Hematopoietic multipotent progenitor cell treated with erythropoietin and hydrocortisone succinate and interleukin-3 and kit ligand, for 8 days (in vitro differentiated cells): ENCODE measurements around the gene WIPI1.
"Not testable (repeated sequence)": the region's sequence is repeated elsewhere in the genome, so short reads cannot be mapped to it uniquely, and the experiment has no call there.

Experiments
- DNase-seq: peaks from one replicate; pipeline ENCODE4 v3.0.0-alpha.2; 2015

Gene WIPI1

DNA sequence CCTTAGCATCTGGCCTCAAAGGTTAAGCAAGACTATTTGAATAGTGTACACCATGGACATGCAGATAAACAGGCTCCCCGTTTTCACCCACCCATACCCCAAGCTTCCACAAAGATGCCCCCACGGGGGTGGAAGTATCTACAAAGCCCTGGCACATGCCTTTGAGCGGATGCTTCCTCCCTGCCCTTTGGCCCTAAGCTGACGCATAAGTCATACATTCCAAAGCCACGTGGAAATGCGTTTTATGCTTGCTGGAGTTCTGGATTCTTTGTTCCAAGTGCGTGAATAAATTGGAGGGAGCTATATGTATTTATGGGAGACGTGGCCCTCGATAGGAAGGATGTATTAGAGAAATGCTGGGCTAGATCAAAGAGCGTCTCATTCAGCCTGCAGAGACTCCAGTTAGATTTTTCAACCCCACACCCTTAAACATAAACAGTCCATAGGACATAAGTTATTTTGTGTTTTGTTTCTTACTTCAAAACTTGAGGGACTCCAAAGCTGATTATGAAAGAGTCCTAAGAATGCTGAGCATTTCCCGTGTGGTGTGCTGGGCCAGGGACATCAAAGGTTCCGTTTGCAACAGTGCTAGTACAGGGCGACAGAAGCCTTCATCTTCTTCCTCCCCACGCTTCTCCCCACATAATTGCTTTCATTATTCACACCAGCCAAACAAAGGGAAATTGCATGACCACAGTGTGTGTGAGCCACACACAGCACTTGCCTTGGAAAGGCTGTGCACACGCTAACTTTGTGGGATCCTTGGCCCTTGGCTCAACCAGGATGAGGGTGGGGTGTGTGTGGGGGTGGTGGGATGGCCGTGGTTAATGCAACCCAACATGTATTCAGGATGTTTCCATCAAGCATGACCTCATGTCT lies 73.6 kb downstream of the WIPI1 start:
- no peak for DNase-seq

DNA sequence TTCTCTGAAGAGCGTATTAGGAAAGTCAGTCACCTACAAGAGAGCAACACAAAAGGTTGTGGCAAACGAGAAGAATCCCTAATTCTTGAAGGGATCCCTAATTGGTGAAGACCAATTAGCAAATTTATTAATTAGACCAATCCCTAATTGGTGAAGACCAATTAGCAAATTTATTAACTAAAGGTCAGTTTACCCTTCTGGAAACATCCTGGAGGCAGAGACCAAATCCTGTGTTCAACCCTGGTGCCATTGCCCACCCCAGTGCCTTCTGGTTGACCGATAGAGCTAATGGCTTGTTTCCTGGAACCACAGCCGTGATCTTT lies 74.2 kb downstream of the WIPI1 start:
- DNase-seq, result no peak

DNA sequence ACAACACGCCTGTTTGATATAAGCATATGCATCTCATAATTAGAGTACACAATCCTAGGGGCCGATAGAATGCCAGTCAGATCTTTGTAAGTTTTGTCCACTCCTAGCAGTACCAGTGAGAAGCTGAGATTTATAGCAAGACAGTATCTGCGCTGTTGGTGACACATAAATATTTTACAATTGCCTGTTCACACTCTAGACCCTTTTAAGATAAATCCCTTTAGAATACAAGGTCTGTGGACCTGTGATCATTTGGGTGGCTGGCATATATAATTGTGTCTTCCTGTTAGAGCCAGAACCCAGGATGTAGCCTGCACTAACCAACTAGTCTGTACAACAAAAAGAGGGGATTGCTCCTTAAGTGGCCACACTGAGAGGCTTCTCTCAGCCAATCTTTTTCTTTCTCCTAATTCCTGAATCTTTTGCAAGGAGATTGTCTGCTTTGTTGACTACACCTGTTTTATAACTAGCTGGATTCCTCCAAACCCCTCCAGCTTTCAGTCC lies 74.7 kb downstream of the WIPI1 start:
- no peak for DNase-seq

DNA sequence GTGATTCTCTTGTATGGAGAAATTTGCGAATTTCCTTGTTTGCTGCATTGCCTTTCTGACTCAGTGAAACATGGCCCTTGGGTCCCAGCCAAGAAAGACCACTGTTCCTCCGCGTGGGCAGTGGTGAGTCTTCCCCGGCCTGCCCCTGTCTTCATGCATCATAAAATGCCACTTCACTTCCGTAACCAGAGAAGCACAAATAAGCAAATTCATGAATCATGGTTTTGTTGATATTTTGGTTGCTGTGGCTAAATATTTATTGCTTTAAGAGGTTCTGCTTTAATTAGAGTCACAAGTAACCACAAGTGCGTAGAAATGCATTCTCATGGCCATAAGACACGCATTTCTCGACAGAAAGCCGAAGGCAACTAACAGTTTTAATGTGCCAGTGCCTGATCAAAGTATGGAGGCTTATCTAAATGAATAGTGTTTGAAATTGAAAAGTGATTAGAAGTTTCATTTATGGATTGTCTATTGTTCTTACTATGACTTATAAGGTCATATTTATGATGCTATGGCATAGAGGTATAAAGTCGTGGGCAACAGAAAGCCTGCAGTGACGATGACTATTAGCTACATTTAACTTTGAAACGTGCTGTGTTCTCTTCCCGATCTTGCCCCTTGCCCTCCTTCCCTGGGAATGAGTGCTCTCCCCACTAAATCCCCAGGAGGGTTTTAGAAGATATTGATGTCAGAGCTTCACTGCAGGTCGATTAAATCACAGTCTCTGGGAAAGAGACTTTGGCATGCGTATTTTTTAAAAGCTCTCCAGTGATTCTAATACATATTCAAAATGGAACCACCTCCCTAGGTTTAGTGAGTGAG lies 76.0 kb downstream of the WIPI1 start:
- DNase-seq, result no peak

DNA sequence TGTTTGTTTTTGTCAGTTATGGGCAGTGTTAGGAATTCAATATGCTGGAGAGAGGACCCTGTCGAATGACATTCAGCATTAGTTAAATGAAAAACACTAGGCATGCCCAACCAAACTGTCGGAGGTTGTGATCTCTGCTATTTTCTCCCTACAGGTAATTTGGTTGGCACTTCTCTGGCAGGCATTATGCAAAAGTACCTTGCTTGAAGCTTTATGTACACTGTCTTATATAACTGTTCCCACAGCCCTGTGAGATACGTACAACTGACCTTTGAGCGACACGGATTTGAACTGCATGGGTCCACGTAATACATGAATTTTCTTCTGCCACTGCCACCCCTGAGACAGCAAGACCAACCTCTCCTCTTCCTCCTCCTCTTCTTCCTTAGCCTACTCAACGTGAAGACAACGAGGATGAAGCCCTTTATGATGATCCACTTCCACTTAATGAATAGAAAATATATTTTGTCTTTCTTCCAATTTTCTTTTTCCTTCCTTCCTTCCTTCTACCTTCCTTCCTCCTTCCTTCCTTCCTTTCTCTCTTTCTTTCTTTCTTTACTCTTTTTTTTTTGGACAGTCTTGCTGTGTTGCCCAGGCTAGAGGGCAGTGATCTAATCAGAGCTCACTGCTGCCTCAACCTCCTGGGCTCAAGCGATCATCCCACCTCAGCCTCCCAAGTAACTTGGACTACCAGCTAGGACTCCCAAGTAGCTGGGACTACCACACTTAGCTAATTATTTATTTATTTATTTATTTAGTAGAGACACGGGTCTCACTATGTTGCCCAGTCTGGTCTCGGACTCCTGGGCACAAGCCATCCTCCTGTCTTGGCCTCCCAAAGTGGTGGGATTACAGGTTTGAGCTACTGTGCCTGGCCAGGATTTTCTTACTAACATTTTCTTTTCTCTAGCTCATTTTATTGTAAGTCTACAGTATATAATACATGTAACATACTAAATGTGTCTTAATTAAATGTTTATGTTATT lies 77.3 kb downstream of the WIPI1 start:
- no peak for DNase-seq

DNA sequence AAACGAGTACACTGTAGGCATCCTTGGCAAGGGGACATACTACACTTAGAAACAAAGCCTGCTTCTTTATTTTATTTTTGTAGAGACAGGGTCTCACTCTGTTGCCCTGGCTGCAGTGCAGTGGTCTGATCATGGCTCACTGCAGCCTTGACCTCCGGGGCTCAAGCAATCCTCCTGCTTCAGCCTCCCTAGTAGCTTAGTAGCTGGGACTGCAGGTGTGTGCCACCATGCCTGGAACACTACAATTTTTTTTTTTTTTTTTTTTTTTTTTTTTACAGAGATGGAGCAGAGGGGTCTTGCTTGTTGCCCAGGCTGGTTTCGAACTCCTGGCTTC lies 78.2 kb downstream of the WIPI1 start:
- no peak for DNase-seq

DNA sequence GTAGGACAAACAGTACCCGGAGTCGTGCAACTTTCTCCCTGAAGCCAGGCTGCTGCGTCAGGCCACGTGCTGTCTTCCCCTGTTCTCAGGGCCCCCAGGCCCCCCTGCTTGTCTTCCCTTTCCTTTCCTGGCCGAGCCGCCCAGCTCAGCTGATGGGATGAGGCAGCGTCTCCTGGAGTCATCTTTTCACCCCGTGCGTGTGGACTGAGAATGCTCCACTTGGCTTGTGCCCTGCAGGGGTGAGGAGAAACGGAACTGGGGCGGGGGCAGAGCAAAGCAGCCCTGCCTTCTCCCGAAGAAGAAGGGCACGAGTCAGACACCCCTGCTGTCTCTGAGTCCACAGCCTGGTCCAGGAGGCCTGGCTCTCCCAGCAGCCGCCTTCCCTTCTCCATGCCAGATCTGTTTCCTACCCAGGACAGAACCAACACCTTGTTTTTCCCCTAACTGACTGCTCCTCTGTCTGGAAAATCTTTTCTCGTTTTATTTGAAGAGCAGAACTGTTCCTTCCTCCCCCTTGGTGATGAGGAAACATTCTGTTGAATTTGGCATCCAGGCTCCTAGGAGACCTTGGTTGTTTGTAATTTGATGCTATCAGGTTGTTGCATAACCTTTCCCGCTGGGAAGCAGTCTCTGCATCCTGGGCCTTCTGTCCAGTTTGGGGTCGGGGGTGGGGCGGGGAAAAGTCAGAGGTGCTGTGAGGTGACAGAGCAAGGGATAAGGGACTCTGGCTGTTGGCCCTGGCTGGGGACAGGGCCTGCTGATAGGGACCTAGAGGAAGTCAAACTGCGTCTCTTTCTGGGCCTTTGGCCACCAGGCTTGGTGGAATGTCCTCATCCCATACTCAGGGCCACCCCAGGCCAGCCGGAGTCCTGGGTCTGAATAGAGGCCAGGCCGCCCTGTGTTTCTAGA lies 78.8 kb downstream of the WIPI1 start:
- DNase-seq, result no peak

DNA sequence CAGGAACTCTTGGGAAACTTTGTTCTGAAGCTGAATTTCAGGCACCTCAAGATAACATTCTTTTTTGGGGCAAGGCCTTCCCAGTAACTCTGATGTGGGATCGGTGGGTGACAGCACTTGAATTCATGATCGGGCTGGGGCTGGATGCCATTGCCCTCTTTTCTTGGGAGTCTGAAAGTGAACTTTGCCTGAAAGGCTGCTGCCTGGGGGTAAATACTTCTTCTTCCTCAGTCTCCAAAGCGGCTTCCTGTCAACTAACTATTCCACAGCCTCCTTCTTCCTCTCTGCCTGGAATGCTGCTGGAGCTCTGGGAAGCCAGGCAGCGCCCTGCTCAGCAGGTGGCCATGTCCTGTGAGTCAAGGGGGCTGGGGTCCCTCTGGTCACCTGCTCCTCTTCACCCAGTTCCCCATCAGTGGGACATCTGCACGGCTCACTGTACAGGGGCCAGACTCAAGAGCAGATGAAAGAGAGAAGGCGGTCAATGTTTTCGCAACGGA lies 79.5 kb downstream of the WIPI1 start:
- DNase-seq, result no peak

DNA sequence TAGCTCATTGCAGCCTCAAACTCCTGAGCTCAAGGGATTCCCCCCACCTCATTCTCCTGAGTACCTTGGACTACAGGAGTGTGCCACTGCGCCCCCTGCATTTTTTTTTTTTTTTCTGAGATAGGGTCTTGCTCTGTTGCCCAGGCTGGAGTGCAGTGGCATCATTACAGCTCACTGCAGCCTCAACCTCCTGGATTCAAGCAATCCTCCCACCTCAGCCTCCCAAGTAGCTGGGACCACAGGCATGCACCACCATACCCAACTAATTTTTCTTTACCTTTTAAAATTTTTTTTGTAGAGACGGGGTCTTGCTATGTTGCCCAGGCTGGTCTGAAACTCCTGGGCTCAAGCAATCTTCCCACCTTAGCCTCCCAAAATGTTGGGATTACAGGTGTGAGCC lies 81.1 kb downstream of the WIPI1 start:
- DNase-seq, result not testable (repeated sequence)

DNA sequence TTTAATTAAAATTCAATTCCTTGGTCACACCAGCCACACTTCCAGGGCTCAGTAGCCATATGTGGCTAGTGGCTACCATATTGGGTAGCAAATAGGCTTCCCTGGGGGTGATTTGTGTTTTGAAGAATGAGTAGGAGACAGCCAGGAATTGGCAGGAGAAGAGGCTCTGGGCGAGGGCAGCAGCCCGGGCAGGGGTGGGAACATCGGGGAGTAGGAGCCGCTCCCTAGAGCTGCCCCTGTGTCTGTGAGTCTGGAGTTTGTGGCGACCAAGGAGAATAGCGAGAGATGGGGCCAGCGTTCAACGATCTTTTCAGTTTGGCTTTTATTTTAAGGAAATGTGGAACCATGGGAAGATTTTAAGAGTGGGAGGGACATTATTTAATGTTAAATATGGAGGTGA lies 81.7 kb downstream of the WIPI1 start:
- no peak for DNase-seq
